ENCODE results near the gene RERE.
"Not testable (repeated sequence)": the region's sequence is repeated elsewhere in the genome, so short reads cannot be mapped to it uniquely, and the experiment has no call there.

RERE gene

DNA sequence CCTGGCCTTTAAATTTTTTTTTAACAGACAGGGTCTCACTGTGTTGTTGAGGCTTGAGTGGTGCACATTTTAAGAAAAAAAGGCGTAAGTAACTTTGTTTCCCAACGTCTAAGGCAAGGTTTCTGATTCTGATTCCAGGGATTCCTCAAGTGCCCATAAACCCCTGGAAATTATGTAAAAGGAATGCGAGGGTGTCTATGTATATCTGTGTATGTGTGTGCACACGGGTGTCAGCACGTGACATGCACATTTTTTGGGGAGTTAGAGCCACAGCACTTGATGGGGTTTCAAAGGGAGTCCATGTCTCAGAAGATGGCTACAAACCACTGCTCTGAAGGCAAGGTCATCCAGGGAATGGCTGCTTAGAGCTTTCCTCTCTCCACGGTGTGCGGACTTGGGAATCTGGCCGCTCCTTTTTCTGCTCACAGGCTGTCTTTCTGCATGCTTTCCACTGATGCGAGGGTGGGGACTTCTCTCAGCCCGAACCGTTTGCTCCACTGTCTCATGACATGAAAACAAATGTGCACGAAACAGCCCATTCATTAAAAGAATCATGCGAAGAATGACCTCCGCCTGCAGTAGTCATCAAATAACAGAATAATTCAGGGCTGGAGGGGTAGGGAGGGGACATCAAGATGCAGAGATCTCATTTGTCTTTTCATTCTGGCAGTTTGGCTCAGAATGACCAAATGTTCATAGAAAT, 18.7 kb upstream of the RERE start:
- FAIRE-seq, result no peak
- no peak for TF ChIP-seq POLR2AphosphoS5 (IDR thresholded peaks at IDR 0.05; ENCODE audit: low read depth, low read length)
- TF ChIP-seq TAF1 (IDR thresholded peaks at IDR 0.05; ENCODE audit: borderline replicate concordance, low read depth, low read length), result no peak
- TF ChIP-seq POLR2A (IDR thresholded peaks at IDR 0.05; ENCODE audit: low read depth, low read length), result no peak
- DNase-seq (ENCODE audit: insufficient read length), result no peak

DNA sequence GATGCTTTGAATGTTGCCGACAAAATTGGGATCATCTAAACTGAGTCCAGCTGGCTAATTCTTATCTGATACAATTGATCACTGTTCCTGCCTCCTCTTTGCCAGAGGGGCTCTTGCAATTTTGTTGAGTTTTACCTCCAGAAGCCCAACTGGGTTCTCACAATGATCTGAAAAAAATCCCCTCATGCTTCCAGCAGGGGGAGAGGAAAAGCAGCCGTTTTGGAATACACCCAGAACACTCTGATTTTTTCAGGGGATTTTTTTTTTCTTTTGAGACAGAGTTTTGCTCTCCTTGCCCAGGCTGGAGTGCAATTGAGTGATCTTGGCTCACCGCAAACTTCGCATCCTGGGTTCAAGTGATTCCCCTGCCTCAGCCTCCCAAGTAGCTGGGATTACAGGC, 13.9 kb upstream of the RERE start:
- no peak for FAIRE-seq
- no peak for DNase-seq (ENCODE audit: insufficient read length)
- no peak for TF ChIP-seq POLR2AphosphoS5 (IDR thresholded peaks at IDR 0.05; ENCODE audit: low read depth, low read length)

DNA sequence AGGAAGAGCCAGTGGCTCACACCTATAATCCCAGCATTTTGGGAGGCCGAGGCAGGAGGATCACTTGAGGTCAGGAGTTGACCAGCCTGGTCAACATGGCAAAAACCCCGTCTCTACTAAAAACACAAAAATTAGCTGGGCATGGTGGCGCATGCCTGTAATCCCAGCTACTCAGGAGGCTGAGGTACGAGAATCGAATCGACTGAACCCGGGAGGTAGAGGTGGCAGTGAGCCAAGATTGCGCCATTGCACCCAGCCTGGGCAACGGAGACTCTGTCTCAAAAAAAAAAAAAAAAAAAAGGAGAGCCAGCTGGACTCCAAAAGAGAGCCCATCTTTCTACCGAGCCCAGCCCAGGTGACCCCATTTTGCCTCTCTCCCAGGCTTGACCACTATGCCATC, 13.3 kb upstream of the RERE start:
- FAIRE-seq; DNase-seq (ENCODE audit: insufficient read length): not testable (repeated sequence)

DNA sequence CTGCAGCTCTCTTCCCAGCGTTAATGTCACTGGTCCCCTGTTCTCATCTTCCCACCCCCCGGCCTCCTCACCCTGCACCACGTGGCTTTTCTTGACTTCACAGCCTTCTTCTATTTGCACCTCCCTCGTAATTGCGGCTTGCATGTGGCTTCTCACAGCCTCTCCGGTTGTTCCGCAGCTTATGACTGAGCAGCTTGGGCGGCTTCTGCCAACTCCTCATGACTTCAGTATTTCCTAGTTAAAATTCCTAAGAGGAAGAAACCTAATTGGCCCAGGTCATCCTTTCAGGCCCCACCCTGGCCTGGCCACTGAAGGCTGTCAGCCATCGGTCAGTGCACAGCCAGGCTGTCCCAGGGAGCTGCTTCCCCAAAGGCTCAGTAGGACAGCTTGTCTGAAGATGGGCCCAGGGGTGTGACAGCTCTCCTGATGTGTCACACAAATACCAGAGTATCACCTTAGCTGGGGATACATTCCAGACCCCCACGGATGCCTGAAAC, 8.6 kb upstream of the RERE start:
- DNase-seq (ENCODE audit: insufficient read length) (no peak), FAIRE-seq (no peak)
- TF ChIP-seq POLR2A (IDR thresholded peaks at IDR 0.05; ENCODE audit: low read depth, low read length) (no peak), POLR2AphosphoS5 (IDR thresholded peaks at IDR 0.05; ENCODE audit: low read depth, low read length) (no peak), TAF1 (IDR thresholded peaks at IDR 0.05; ENCODE audit: borderline replicate concordance, low read depth, low read length) (no peak)

DNA sequence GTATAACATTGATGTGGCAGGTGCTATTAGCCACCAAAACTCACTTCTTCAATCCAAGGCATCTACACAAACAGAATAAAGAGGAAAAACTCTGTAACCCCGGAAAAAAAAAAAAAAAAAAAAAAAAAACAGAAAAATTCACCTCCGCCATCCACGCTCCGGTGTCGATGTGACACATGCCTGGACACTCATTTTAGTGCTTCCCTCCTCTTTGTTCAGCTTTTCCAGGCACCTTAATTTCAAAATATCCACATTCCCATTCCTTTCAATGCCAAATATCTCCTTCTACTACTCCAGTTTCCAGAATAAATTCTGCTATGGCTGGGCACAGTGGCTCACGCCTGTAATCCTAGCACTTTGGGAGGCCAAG, 5.8 kb upstream of the RERE start:
- DNase-seq (ENCODE audit: insufficient read length) (no peak), FAIRE-seq (no peak)
- no peak for TF ChIP-seq POLR2A (IDR thresholded peaks at IDR 0.05; ENCODE audit: low read depth, low read length)
- no peak for TF ChIP-seq TAF1 (IDR thresholded peaks at IDR 0.05; ENCODE audit: borderline replicate concordance, low read depth, low read length)

DNA sequence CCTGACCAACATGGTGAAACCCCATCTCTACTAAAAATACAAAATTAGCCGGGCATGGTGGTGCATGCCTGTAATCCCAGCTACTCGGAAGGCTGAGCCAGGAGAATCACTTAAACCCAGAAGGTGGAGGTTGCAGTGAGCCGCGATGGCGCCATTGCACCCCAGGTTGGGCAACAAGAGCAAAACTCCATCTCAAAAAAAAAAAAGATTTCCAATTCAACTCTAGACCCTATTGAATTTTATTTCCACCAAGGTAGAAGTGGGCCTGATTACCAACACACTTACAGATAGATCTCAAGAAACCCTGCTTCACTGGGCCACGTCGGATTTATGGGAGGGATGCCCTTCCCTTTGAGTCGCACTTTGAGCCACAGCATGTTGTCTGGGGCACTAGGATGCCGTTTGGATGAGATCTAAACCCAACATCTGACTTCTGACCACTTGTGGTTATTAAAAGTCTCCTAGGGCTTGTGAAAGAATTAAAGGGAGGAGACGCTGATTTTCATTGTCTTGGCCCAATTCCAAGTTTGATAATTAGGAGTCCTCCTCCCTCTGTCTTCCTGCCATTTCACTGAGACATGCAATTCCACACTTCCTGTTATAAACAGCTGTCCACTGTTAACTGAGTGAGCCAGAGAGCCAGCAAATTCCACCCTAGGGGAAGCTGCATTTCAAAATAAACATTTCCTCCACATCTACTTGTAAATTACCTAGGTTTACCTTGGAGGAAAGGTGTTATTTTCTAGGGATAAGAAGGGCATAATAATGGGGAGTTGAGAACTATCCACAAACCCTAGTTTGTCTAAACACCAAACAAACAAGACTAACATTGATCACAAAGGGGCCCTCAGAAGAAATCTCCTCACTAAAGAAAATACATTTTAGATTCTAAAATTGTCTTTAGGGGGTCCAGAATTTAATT, 5.2 kb upstream of the RERE start:
- no peak for TF ChIP-seq POLR2A (IDR thresholded peaks at IDR 0.05; ENCODE audit: low read depth, low read length)
- TF ChIP-seq TAF1 (IDR thresholded peaks at IDR 0.05; ENCODE audit: borderline replicate concordance, low read depth, low read length), result no peak
- TF ChIP-seq POLR2AphosphoS5 (IDR thresholded peaks at IDR 0.05; ENCODE audit: low read depth, low read length), result no peak
- DNase-seq (ENCODE audit: insufficient read length) (no peak), FAIRE-seq (no peak)

DNA sequence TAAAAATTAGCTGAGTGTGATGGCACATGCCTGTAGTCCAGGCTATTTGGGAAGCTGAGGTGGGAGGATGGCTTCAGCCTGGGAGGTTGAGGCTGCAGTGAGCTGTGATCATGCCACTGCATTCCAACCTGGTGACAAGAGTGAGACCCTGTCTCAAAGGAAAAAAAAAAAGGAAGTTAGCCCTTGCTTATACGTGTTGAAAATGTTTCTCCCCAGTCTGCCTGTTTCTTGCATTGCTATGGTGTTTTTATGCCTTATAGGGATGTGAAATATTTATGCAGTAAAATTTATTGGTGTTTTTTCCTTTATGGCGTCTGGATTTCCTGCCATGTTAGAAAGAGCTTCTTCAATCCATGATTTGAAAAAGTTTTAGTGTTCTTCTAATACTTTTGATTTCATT, 3.6 kb upstream of the RERE start:
- DNase-seq (ENCODE audit: insufficient read length) (no peak), FAIRE-seq (no peak)
- no peak for TF ChIP-seq POLR2A (IDR thresholded peaks at IDR 0.05; ENCODE audit: low read depth, low read length)
- TF ChIP-seq TAF1 (IDR thresholded peaks at IDR 0.05; ENCODE audit: borderline replicate concordance, low read depth, low read length), result no peak
- TF ChIP-seq POLR2AphosphoS5 (IDR thresholded peaks at IDR 0.05; ENCODE audit: low read depth, low read length), result no peak

DNA sequence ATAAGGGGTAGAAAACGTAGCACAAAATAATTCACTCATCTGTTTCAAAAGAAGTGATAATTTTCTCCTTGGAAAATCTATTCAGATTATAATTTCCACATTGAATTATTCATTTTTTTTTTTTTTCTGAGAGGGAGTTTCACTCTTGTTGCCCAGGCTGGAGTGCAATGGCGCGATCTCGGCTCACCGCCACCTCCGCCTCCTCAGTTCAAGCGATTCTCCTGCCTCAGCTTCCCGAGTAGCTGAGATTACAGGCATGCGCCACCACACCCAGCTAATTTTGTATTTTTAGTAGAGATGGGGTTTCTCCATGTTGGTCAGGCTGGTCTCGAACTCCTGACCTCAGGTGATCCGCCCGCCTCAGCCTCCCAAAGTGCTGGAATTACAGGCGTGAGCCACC, 1.3 kb upstream of the RERE start:
- not testable (repeated sequence) for FAIRE-seq; DNase-seq (ENCODE audit: insufficient read length)

DNA sequence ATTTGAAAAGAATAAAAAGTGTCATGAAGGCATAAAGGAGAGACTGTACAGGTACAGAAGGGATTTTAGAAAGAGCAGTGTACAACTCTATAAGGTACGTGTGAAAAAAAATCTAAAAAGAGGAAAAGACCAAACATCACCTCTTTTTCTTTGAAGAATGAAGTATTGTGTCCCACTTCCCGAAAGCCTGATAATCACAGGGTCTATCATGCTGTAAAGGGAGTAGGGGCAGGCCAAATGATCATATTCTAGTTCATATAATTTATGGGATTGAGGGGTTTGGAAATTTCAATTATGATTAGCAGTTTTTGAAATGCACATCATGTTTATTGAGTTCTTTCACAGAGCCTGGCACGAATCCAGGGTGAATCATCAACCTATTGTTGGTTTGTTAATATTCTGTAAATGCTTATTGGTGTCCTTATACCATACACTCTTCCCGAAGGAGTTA, 910 bp upstream of the RERE start:
- no peak for TF ChIP-seq TAF1 (IDR thresholded peaks at IDR 0.05; ENCODE audit: borderline replicate concordance, low read depth, low read length)
- no peak for TF ChIP-seq POLR2AphosphoS5 (IDR thresholded peaks at IDR 0.05; ENCODE audit: low read depth, low read length)
- no peak for TF ChIP-seq POLR2A (IDR thresholded peaks at IDR 0.05; ENCODE audit: low read depth, low read length)
- DNase-seq (ENCODE audit: insufficient read length), result no peak
- FAIRE-seq, result no peak

DNA sequence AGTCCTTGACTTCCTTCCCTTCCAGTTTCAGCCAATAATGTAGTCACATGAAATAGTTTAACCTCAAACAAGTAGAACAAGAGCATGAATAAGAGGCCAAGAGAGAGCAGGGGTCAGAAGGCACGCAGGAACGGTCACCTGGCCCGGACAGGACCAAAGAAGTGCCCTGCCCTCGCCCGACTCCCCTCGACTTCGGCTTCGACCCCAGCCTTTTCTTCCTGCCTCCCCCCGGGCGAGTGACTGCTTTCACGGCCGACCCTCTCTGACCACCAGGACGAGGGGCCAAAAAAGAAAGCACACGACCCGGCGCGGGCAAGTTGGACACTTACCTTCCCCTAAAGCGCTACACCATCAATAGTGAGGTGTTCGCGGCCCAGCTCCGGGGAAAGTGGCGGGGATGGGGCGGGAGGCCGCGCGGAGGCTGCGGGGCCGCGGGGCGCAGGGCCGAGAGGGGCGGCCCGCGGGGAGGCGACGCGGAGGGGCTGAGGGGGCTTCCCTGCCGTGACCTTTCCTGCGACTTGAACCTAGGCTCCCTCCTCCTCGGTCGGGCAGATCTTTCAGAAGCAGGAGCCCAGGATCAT, 519 bp downstream of the RERE start:
- peak; percentile 88 for FAIRE-seq
- DNase-seq (ENCODE audit: insufficient read length), result peak; percentile 24
- no peak for TF ChIP-seq TAF1 (IDR thresholded peaks at IDR 0.05; ENCODE audit: borderline replicate concordance, low read depth, low read length)
- 0 out of 2 replicates have a peak, but pooled peaks have one; percentile 14 for TF ChIP-seq POLR2A (IDR thresholded peaks at IDR 0.05; ENCODE audit: low read depth, low read length)

DNA sequence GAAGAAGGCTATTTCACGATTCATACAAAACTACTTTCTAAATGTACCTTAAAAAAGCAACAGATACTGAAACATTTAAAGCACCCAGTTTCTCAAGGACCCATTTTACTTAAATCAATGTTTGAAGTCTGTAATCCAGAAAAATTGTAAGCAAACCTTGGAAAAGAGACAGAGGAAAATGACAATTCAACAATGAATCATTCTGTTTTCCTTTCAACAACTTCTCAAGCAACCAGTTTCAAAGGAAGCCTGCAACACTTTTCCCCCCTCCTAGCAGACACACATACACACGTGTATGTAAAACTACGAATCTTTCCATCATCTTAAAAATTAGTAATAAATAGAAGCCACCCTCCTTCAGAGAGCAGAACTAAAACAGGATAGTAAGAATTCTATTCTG, 1.2 kb downstream of the RERE start:
- DNase-seq (ENCODE audit: insufficient read length), result no peak
- no peak for FAIRE-seq
- TF ChIP-seq POLR2A (IDR thresholded peaks at IDR 0.05; ENCODE audit: low read depth, low read length) (no peak), TAF1 (IDR thresholded peaks at IDR 0.05; ENCODE audit: borderline replicate concordance, low read depth, low read length) (no peak), POLR2AphosphoS5 (IDR thresholded peaks at IDR 0.05; ENCODE audit: low read depth, low read length) (no peak)

DNA sequence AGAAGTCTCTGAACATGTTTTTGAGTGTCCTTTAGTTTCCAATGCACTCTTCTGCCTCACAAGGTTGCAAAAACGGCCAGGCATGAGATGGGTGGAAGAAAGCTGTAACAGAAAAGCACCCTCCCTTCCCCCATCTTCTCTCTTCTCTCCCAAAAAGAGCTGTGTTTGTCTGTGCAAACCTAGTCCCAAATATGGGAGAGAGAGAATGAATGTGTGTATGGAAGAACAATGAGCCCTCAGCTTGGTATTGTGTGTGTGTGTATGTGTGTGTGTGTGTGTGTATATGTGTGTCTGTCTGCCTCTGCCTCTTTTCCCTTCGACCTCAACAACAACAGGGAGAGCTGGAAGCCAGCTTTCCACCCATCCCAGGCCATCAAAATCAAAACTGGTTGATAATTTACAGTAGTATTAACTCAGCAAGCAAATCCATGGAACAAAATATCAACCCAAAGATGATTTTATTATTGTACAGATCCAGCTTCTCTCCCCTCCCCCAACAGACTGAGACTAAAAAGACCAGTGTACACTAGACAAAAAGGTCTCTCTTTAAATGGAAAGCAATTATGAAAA, 1.8 kb downstream of the RERE start:
- TF ChIP-seq POLR2A (IDR thresholded peaks at IDR 0.05; ENCODE audit: low read depth, low read length) (no peak), POLR2AphosphoS5 (IDR thresholded peaks at IDR 0.05; ENCODE audit: low read depth, low read length) (no peak), TAF1 (IDR thresholded peaks at IDR 0.05; ENCODE audit: borderline replicate concordance, low read depth, low read length) (no peak)
- DNase-seq (ENCODE audit: insufficient read length) (no peak), FAIRE-seq (peak; percentile 70)
